GM18868 (cell line): ENCODE measurements around the gene ZNF511.
A peak's percentile ranks its signal among the peaks of the same experiment; 100 is the strongest.
"Not testable (repeated sequence)": the region's sequence is repeated elsewhere in the genome, so short reads cannot be mapped to it uniquely, and the experiment has no call there.

Experiments used
- ATAC-seq: cut with Tn5 transposase; IDR thresholded peaks from one replicate; pipeline ENCODE4 v1.9.1; 2021; ENCODE audit warnings: mild to moderate bottlenecking, moderate library complexity; ENCODE audit not compliant: unreplicated experiment

The ZNF511 gene

GRCh38 chr10:133313192-133313591 lies 4.5 kb downstream of the ZNF511 start:
- ATAC-seq = no peak

GRCh38 chr10:133314911-133315310 lies 6.2 kb downstream of the ZNF511 start:
- no peak for ATAC-seq

GRCh38 chr10:133315847-133316246 lies 7.1 kb downstream of the ZNF511 start:
- no peak for ATAC-seq

- no peak for ATAC-seq
Observed at GRCh38 chr10:133316266-133316665, 7.6 kb downstream of the ZNF511 start.

GRCh38 chr10:133316732-133317131 lies 8.0 kb downstream of the ZNF511 start:
- no peak for ATAC-seq

GRCh38 chr10:133318494-133319127 lies 9.9 kb downstream of the ZNF511 start:
- peak; percentile 82 for ATAC-seq

- not testable (repeated sequence) for ATAC-seq
Observed at GRCh38 chr10:133320852-133321422, 12.2 kb downstream of the ZNF511 start.

- ATAC-seq = not testable (repeated sequence)
Observed at GRCh38 chr10:133322064-133322709, 13.5 kb downstream of the ZNF511 start.

GRCh38 chr10:133324198-133324792 lies 15.6 kb downstream of the ZNF511 start:
- no peak for ATAC-seq

GRCh38 chr10:133324857-133325260 lies 16.1 kb downstream of the ZNF511 start:
- no peak for ATAC-seq

GRCh38 chr10:133325440-133326222 lies 16.9 kb downstream of the ZNF511 start:
- no peak for ATAC-seq

GRCh38 chr10:133326223-133326551 lies 17.5 kb downstream of the ZNF511 start:
- no peak for ATAC-seq

- no peak for ATAC-seq
Observed at GRCh38 chr10:133326745-133327650, 18.3 kb downstream of the ZNF511 start.

GRCh38 chr10:133327651-133328357 lies 19.1 kb downstream of the ZNF511 start:
- ATAC-seq = no peak

GRCh38 chr10:133328358-133329343 lies 19.9 kb downstream of the ZNF511 start:
- no peak for ATAC-seq

- ATAC-seq = peak; percentile 89
Observed at GRCh38 chr10:133329491-133330202, 20.9 kb downstream of the ZNF511 start.

- ATAC-seq = no peak
Observed at GRCh38 chr10:133332936-133333699, 24.4 kb downstream of the ZNF511 start.
